H9 (cell line): ENCODE results near the gene FAM170B. TPM values are rescaled to one million over a fixed set of nuclear protein-coding genes. Genes with fewer than 3 reads are reported as not detected.

Source experiments
- DNase-seq: peaks from one replicate; pipeline ENCODE4 v3.0.0-alpha.2; 2017
- H2AFZ ChIP-seq: one replicate; pipeline ENCODE4 v1.6.1; 2013; ENCODE audit warnings: mild to moderate bottlenecking, low read length, control low read depth, moderate library complexity
- H2AK5ac ChIP-seq: 2 replicates; pipeline ENCODE4 v1.6.1; 2013; ENCODE audit warnings: low read length, control low read depth, mixed read lengths; ENCODE audit not compliant: insufficient read length
- H2BK120ac ChIP-seq: one replicate; pipeline ENCODE4 v1.6.1; 2013; ENCODE audit warnings: low read depth, mild to moderate bottlenecking, low read length, control low read depth, inconsistent platforms; ENCODE audit not compliant: poor library complexity, severe bottlenecking
- H2BK12ac ChIP-seq: 2 replicates; pipeline ENCODE4 v1.6.1; 2013; ENCODE audit warnings: low read length, control low read depth, mixed read lengths, low read depth; ENCODE audit not compliant: insufficient read length
- H2BK15ac ChIP-seq: 2 replicates; pipeline ENCODE4 v1.6.1; 2013; ENCODE audit warnings: low read depth, low read length, control low read depth
- H2BK20ac ChIP-seq: one replicate; pipeline ENCODE4 v1.6.1; 2013; ENCODE audit warnings: low read depth, mild to moderate bottlenecking, low read length, control low read depth, inconsistent platforms; ENCODE audit not compliant: poor library complexity, severe bottlenecking
- H2BK5ac ChIP-seq: 2 replicates; pipeline ENCODE4 v1.6.1; 2013; ENCODE audit warnings: low read length, control low read depth, mixed read lengths; ENCODE audit not compliant: insufficient read length
- H3K14ac ChIP-seq: 2 replicates; pipeline ENCODE4 v1.6.1; 2013; ENCODE audit warnings: low read length, control low read depth; ENCODE audit not compliant: insufficient read depth
- H3K18ac ChIP-seq: 2 replicates; pipeline ENCODE4 v1.6.1; 2013; ENCODE audit warnings: low read depth, mild to moderate bottlenecking, mixed read lengths, low read length, control low read depth; ENCODE audit not compliant: insufficient read length
- H3K23ac ChIP-seq: 2 replicates; pipeline ENCODE4 v1.6.1; 2013; ENCODE audit warnings: low read length, control low read depth, mixed read lengths, low read depth; ENCODE audit not compliant: insufficient read length
- H3K23me2 ChIP-seq: 2 replicates; pipeline ENCODE4 v1.6.1; 2013; ENCODE audit warnings: low read depth, mild to moderate bottlenecking, mixed read lengths, low read length, control low read depth; ENCODE audit not compliant: insufficient read length, poor library complexity, severe bottlenecking
- H3K27ac ChIP-seq: 2 replicates; pipeline ENCODE4 v1.5.1; 2013; ENCODE audit warnings: low read length, control low read depth, mixed read lengths, low read depth; ENCODE audit not compliant: insufficient read length
- H3K27me3 ChIP-seq: 2 replicates; pipeline ENCODE4 v1.6.1; 2013; ENCODE audit warnings: low read length, control low read depth, inconsistent platforms; ENCODE audit not compliant: insufficient read depth
- H3K4ac ChIP-seq: 2 replicates; pipeline ENCODE4 v1.6.1; 2013; ENCODE audit warnings: low read depth, mild to moderate bottlenecking, control low read depth, inconsistent platforms, low read length, moderate library complexity
- H3K4me1 ChIP-seq: 2 replicates; pipeline ENCODE4 v1.6.1; 2013; ENCODE audit warnings: low read length, control low read depth, inconsistent platforms; ENCODE audit not compliant: insufficient read depth
- H3K4me2 ChIP-seq: 2 replicates; pipeline ENCODE4 v1.6.1; 2013; ENCODE audit warnings: low read length, control low read depth, mixed read lengths; ENCODE audit not compliant: insufficient read length, insufficient read depth
- H3K56ac ChIP-seq: 2 replicates; pipeline ENCODE4 v1.6.1; 2013; ENCODE audit warnings: low read depth, mild to moderate bottlenecking, mixed read lengths, low read length, control low read depth; ENCODE audit not compliant: insufficient read length
- H3K79me1 ChIP-seq: 2 replicates; pipeline ENCODE4 v1.6.1; 2013; ENCODE audit warnings: low read depth, mild to moderate bottlenecking, moderate library complexity, low read length, control low read depth, inconsistent platforms; ENCODE audit not compliant: insufficient read depth, poor library complexity, severe bottlenecking
- H3K79me2 ChIP-seq: 2 replicates; pipeline ENCODE4 v1.6.1; 2013; ENCODE audit warnings: low read length, control low read depth, inconsistent platforms; ENCODE audit not compliant: insufficient read depth
- H3K9ac ChIP-seq: 2 replicates; pipeline ENCODE4 v1.6.1; 2013; ENCODE audit warnings: low read length, control low read depth, mixed read lengths; ENCODE audit not compliant: insufficient read length; ENCODE audit errors: extremely low read depth
- H3K9me3 ChIP-seq: one replicate; pipeline ENCODE4 v1.6.1; 2013; ENCODE audit warnings: low read depth, low read length, inconsistent platforms; ENCODE audit not compliant: control insufficient read depth
- H3T11ph ChIP-seq: one replicate; pipeline ENCODE4 v1.6.1; 2013; ENCODE audit warnings: mild to moderate bottlenecking, low read length, control low read depth, inconsistent platforms
- H4K20me1 ChIP-seq: one replicate; pipeline ENCODE4 v1.6.1; 2013; ENCODE audit not compliant: control insufficient read depth, insufficient read length, insufficient read depth
- H4K5ac ChIP-seq: 2 replicates; pipeline ENCODE4 v1.6.1; 2013; ENCODE audit warnings: low read depth, mild to moderate bottlenecking, mixed read lengths, low read length, control low read depth; ENCODE audit not compliant: insufficient read length
- H4K8ac ChIP-seq: replicated peaks from 2 replicates; pipeline ENCODE4 v1.6.1; 2013; ENCODE audit warnings: low read length, control low read depth, mixed read lengths, low read depth; ENCODE audit not compliant: insufficient read length
- H4K91ac ChIP-seq: 2 replicates; pipeline ENCODE4 v1.6.1; 2013; ENCODE audit warnings: low read depth, mild to moderate bottlenecking, moderate library complexity, mixed read lengths, low read length, control low read depth; ENCODE audit not compliant: insufficient read length
- H3K27ac Mint-ChIP-seq, 3 experiments: 2 replicates in 2 of 3; 3 replicates in 1 of 3; pipeline ENCODE4 v1.8.0; 2020 to 2021; ENCODE audit warnings: mixed read lengths in 3 of 3, mild to moderate bottlenecking in 1 of 3, moderate library complexity in 1 of 3
- H3K27me3 Mint-ChIP-seq: 2 replicates; pipeline ENCODE4 v1.8.0; 2021; ENCODE audit warnings: low read depth, mild to moderate bottlenecking, moderate library complexity, mixed read lengths
- H3K36me3 Mint-ChIP-seq, 3 experiments: 2 replicates in 2 of 3; 3 replicates in 1 of 3; pipeline ENCODE4 v1.8.0; 2020 to 2021; ENCODE audit warnings: low read depth in 3 of 3, mixed read lengths in 3 of 3; ENCODE audit not compliant: insufficient read depth in 1 of 3
- H3K4me1 Mint-ChIP-seq, 2 experiments: 2 replicates each; pipeline ENCODE4 v1.8.0; 2020; ENCODE audit warnings: mixed read lengths in 2 of 2
- H3K4me3 Mint-ChIP-seq, 2 experiments: 2 replicates in 1 of 2; 3 replicates in 1 of 2; pipeline ENCODE4 v1.8.0; 2020 to 2021; ENCODE audit warnings: mild to moderate bottlenecking in 2 of 2, mixed read lengths in 2 of 2, moderate library complexity in 1 of 2
- H3K9me3 Mint-ChIP-seq, 2 experiments: 2 replicates in 1 of 2; 3 replicates in 1 of 2; pipeline ENCODE4 v1.8.0; 2020; ENCODE audit warnings: mild to moderate bottlenecking in 2 of 2, mixed read lengths in 2 of 2, moderate library complexity in 1 of 2
- CTCF ChIP-seq: fragments of 200-600 bp; sonication (generic); conservative IDR thresholded peaks from 3 replicates; pipeline ENCODE4 v1.8.0; 2021; ENCODE audit warnings: antibody characterized with exemption, mild to moderate bottlenecking
- WGBS: extraction: QIAGEN DNeasy Blood & Tissue Kit; methylation state at CpG from one replicate; pipeline ENCODE4 v1.1.7; 2013; ENCODE audit warnings: missing lambda C conversion rate, low lambda C conversion rate, mixed read lengths; ENCODE audit not compliant: insufficient read length; ENCODE audit errors: extremely low coverage; 5-methylcytosine and 5-hydroxymethylcytosine counted together
- total RNA-seq: library from RNA; stranded (reverse); gene quantifications from 2 replicates; pipeline ENCODE4 v1.2.1, GENCODE V29; 2021

FAM170B gene
- total RNA-seq, 1 experiment from 2014 or later: not detected

DNA sequence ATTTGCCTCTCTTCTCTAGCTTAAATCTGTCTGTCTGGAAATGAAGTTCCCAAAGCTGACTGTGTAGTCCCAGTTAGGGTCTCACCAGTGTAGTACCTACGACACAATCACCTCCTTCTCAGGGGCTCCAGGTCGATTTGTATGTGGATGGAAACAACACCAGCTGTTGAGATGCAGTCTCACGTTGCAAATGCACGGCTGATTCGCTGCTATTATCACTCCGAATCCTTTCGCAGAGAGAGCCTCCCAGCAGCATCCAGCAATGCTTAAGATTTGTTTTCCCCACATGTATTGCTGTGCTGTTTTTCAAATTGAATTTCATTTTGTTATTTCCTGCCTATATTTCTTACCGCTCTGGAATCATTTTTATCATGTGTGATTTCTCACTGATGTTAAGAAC is 34.8 kb downstream of the FAM170B start:
- Histone ChIP-seq H3K9ac (no peak overlapping the region), H2BK120ac (no peak overlapping the region), H3K4ac (no peak overlapping the region), H3T11ph (no peak overlapping the region), H3K27me3 (no peaks in the 10 kb centered on the region), H2AFZ (no peak overlapping the region), H3K23me2 (no peaks in the 10 kb centered on the region), H2BK5ac (no peak overlapping the region), H3K27ac (no peak overlapping the region), H4K91ac (no peak overlapping the region), H3K23ac (no peak overlapping the region), H2BK15ac (no peak overlapping the region), H3K4me1 (no peaks in the 10 kb centered on the region), H2BK12ac (no peak overlapping the region), H4K20me1 (no peaks in the 10 kb centered on the region), H3K56ac (no peak overlapping the region), H4K8ac (no peak overlapping the region), H4K5ac (no peak overlapping the region), H2AK5ac (no peak overlapping the region), H3K18ac (no peak overlapping the region), H3K9me3 (no peaks in the 10 kb centered on the region), H3K4me2 (no peak overlapping the region), H3K14ac (no peak overlapping the region), H3K79me1 (no peaks in the 10 kb centered on the region), H3K79me2 (no peaks in the 10 kb centered on the region), H2BK20ac (no peak overlapping the region)
- no peak for TF ChIP-seq CTCF
- no peak overlapping the region for H3K4me3 Mint-ChIP-seq
- H3K4me1 Mint-ChIP-seq: peaks cover 14 to 18% of the 10 kb centered on the region in 2 experiments
- no peaks in the 10 kb centered on the region for H3K9me3 Mint-ChIP-seq
- no peaks in the 10 kb centered on the region; a peak in 1 of 7 replicates for H3K36me3 Mint-ChIP-seq
- no peaks in the 10 kb centered on the region; the same call in 1 of the 2 replicates for H3K27me3 Mint-ChIP-seq
- H3K27ac Mint-ChIP-seq: no peak overlapping the region
- DNase-seq: no peak
- WGBS: no CpG with 5 or more reads among the region's 8 CpGs
